Vagina (tissue), 2 donors: ENCODE data around the gene CCDC80. TPM values are rescaled to one million over a fixed set of nuclear protein-coding genes. Genes with fewer than 3 reads are reported as not detected.

Experiments
- DNase-seq, 2 donors: peaks; one replicate each; pipeline ENCODE4 v3.0.0-alpha.2; 2017; ENCODE audit errors: extremely low spot score in 2 of 2
- H3K27ac ChIP-seq: fragments of 200-600 bp; sonication (generic); one replicate; pipeline ENCODE4 v1.5.1; 2019
- H3K27me3 ChIP-seq: fragments of 200-600 bp; sonication (generic); one replicate; pipeline ENCODE4 v1.5.1; 2019
- H3K36me3 ChIP-seq, 2 donors: fragments of 200-600 bp; sonication (generic); one replicate each; pipeline ENCODE4 v1.5.1; 2017 to 2019
- H3K4me1 ChIP-seq: fragments of 200-600 bp; sonication (generic); one replicate; pipeline ENCODE4 v1.5.1; 2019
- H3K4me3 ChIP-seq, 2 donors: fragments of 200-600 bp; sonication (generic); 1 replicate in 1 of 2; 2 replicates in 1 of 2; pipeline ENCODE4 v1.5.1; 2016 to 2019
- H3K9me3 ChIP-seq: fragments of 200-600 bp; sonication (generic); one replicate; pipeline ENCODE4 v1.5.1; 2019
- POLR2A ChIP-seq, 2 donors: fragments of 450-650 bp; IDR thresholded peaks; one replicate each; pipeline ENCODE4 v1.6.1; 2017; ENCODE audit warnings: antibody characterized with exemption in 2 of 2, mild to moderate bottlenecking in 2 of 2, moderate library complexity in 2 of 2
- POLR2AphosphoS5 ChIP-seq, 2 donors: sonication (generic); formaldehyde crosslinking; IDR thresholded peaks; one replicate each; pipeline ENCODE4 v1.9.0; 2017; ENCODE audit warnings: antibody characterized with exemption in 2 of 2, mild to moderate bottlenecking in 2 of 2, low read depth in 1 of 2; ENCODE audit not compliant: insufficient read depth in 1 of 2
- intact Hi-C: fragments of 100-400 bp; cut with DNase I; formaldehyde crosslinking; loops from one replicate; pipeline ENCODE4 v1.15.1; 2023
- total RNA-seq: library from RNA; depleted of rRNA; stranded (reverse); fragments of >200 nt; gene quantifications from one replicate; pipeline ENCODE4 v1.2.3, GENCODE V29; 2016
- TF ChIP-seq, protein P1 (sequence below), 3 experiments: fragments of 450-650 bp in 2 of 3; fragments of 200-600 bp in 1 of 3; sonication (generic) in 1 of 3; IDR thresholded peaks; one replicate each; pipeline ENCODE4 v1.5.1; 2017 to 2019; ENCODE audit warnings: antibody characterized with exemption in 3 of 3, mild to moderate bottlenecking in 2 of 3, moderate library complexity in 2 of 3

The CCDC80 gene
- total RNA-seq, 1 donor from 2014 or later: 51.6 TPM

DNA sequence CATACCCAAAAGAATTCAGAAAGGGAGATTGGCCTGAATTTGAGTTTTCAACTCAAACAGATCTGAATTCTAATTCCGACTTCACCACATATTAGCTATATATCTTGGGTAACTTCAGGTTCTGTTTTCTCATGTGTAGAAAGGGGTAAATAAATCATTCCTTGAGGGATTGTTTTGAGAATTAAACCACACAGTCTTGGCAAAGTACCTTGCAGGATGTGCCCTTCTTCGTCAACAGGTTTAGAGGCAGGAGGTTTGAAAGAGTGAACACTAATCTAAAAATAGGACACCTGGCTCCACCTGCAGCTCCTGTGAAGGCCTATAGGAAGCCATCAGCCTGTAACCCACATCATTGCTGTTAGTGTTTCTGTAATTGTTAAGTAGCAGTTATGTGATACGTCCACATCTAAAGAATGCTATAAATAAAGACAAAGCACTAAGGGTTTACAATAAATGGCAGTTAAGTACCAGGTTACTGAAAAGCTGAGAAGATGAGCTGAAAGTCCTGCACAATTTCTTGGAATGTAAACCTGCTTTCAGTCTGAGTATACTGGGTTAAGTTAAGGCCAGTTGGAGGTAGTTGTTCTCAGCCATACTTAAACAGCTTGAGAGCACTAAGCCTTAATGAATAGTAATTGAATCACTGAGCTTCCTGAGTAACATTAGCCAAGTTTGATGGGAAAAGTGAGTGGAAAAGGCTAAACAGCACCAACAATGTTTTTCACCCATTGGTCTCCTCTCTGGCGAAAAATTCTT is 6.0 kb downstream of the CCDC80 start:
- Histone ChIP-seq H3K4me1 (peaks cover 56% of the 10 kb centered on the region), H3K27me3 (no peaks in the 10 kb centered on the region), H3K9me3 (no peaks in the 10 kb centered on the region), H3K27ac (peak overlapping the region; percentile 87), H3K4me3 (peak overlapping the region; percentile 36 to 48), H3K36me3 (no peaks in the 10 kb centered on the region)
- TF ChIP-seq, protein P1, sequence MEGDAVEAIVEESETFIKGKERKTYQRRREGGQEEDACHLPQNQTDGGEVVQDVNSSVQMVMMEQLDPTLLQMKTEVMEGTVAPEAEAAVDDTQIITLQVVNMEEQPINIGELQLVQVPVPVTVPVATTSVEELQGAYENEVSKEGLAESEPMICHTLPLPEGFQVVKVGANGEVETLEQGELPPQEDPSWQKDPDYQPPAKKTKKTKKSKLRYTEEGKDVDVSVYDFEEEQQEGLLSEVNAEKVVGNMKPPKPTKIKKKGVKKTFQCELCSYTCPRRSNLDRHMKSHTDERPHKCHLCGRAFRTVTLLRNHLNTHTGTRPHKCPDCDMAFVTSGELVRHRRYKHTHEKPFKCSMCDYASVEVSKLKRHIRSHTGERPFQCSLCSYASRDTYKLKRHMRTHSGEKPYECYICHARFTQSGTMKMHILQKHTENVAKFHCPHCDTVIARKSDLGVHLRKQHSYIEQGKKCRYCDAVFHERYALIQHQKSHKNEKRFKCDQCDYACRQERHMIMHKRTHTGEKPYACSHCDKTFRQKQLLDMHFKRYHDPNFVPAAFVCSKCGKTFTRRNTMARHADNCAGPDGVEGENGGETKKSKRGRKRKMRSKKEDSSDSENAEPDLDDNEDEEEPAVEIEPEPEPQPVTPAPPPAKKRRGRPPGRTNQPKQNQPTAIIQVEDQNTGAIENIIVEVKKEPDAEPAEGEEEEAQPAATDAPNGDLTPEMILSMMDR (IDR thresholded peaks at IDR 0.05): no peak
- TF ChIP-seq POLR2AphosphoS5 (IDR thresholded peaks at IDR 0.05; ENCODE audit: insufficient read depth in 1 of 2, low read depth in 1 of 2) (no peak), POLR2A (IDR thresholded peaks at IDR 0.05) (no peak)
- no peak for DNase-seq
- intact Hi-C loops: loop anchor here (10.0 kb wide), 1 partner anchor 70 kb away; the partner anchor contains the start of genes ATG3 and SLC35A5

DNA sequence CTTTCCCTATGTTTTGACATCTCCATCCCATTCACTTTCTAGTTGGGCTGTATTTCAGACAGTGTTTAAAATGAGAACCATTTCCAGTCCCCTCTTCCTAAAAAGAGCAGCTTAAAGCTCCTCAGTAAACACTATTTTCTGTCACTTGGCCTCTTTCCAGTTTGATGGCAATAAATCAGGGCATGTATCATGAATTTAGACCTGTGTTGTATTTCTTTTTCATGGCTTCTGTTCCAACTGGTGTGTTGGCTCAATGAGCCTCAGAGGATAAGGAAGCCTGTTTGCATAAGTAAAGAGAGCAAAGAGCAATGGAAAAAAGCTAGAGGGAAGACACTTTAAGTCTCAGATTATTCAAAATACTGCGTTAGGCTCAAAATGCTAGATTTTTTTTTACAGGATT is 7.2 kb downstream of the CCDC80 start:
- Histone ChIP-seq H3K27ac (peak overlapping the region; percentile 87), H3K27me3 (no peaks in the 10 kb centered on the region), H3K4me1 (peaks cover 66% of the 10 kb centered on the region), H3K36me3 (no peaks in the 10 kb centered on the region), H3K4me3 (peak overlapping the region in 1 of 2 donors; percentile 4), H3K9me3 (no peaks in the 10 kb centered on the region)
- TF ChIP-seq, protein P1 (IDR thresholded peaks at IDR 0.05): no peak
- TF ChIP-seq POLR2AphosphoS5 (IDR thresholded peaks at IDR 0.05; ENCODE audit: insufficient read depth in 1 of 2, low read depth in 1 of 2): no peak
- no peak for TF ChIP-seq POLR2A (IDR thresholded peaks at IDR 0.05)
- no peak for DNase-seq
- intact Hi-C loops: loop anchor here (10.0 kb wide), 1 partner anchor 69 kb away; the partner anchor contains the start of genes ATG3 and SLC35A5

DNA sequence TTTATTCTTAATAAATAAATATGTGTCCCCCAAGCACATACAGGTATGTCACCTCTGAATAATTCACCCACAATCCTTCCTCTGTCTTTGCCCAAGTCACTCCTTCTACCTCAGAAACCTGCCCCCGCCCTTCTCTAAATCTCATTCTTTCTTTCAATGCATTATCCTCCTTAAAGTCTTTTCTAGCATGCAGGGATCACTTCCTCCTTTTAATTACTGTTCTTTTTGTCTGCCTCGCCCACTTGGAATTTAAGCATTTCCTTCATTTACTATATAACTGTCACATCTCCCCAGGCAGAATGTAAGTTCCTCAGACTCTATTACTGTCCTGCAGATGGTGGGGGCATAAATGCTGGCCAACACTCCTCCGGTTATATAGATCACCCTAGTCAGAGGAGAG is 7.8 kb downstream of the CCDC80 start:
- Histone ChIP-seq H3K36me3 (no peaks in the 10 kb centered on the region), H3K4me1 (peaks cover 72% of the 10 kb centered on the region), H3K27ac (peak overlapping the region; percentile 87), H3K27me3 (no peaks in the 10 kb centered on the region), H3K9me3 (no peaks in the 10 kb centered on the region), H3K4me3 (peak overlapping the region in 1 of 2 donors; percentile 4)
- intact Hi-C loops: loop anchor here (10.0 kb wide), 1 partner anchor 68 kb away; the partner anchor contains the start of genes ATG3 and SLC35A5
- DNase-seq: no peak
- TF ChIP-seq, protein P1 (IDR thresholded peaks at IDR 0.05): no peak
- TF ChIP-seq POLR2A (IDR thresholded peaks at IDR 0.05) (no peak), POLR2AphosphoS5 (IDR thresholded peaks at IDR 0.05; ENCODE audit: insufficient read depth in 1 of 2, low read depth in 1 of 2) (no peak)

DNA sequence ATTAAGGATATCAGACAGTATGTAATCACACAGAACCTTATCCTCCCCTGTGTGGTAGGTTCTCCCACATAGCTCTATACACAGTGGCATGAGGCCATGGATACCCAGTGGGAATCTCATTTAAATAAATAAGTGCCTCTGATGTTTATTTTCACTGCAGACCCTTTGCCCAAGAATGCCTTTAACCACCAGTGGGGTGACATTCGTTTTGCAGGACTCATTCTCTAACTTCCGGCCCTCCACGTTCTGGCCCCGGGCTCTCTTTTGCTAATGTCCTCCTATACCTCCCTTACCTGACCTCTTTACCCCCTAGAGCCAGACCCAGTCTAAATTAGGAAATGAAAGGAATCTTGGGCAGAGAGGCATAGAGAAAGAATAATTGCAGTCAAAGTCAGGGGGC is 8.3 kb downstream of the CCDC80 start:
- no peaks in the 10 kb centered on the region for H3K36me3 ChIP-seq
- intact Hi-C loops: loop anchor here (10.0 kb wide), 1 partner anchor 68 kb away; the partner anchor contains the start of genes ATG3 and SLC35A5
- TF ChIP-seq POLR2AphosphoS5 (IDR thresholded peaks at IDR 0.05; ENCODE audit: insufficient read depth in 1 of 2, low read depth in 1 of 2): no peak
- TF ChIP-seq POLR2A (IDR thresholded peaks at IDR 0.05): no peak
- TF ChIP-seq, protein P1 (IDR thresholded peaks at IDR 0.05): no peak
- H3K4me3 ChIP-seq: no peak overlapping the region
- DNase-seq: no peak
- H3K4me1 ChIP-seq: peaks cover 78% of the 10 kb centered on the region
- no peaks in the 10 kb centered on the region for H3K9me3 ChIP-seq
- peak overlapping the region; percentile 87 for H3K27ac ChIP-seq
- H3K27me3 ChIP-seq: no peaks in the 10 kb centered on the region

DNA sequence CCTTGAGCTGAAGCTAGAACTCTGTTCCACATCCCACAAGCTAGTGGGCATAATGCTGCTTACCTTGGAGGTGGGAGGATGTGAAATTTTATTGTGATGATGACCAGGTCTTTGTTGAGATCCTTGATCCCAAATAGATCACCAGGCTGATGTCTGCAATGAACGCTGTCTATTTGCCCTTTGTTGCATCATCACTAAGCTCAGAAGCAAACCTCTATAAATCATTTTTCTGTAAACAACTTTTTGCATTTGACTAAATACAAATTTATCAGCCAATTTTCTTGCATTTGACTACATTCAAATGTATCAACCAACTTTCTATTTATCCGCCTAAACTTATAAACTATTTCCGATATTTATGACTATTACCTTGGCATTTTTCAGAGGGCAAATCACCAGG is 9.7 kb downstream of the CCDC80 start:
- TF ChIP-seq, protein P1 (IDR thresholded peaks at IDR 0.05): no peak
- TF ChIP-seq POLR2A (IDR thresholded peaks at IDR 0.05) (no peak), POLR2AphosphoS5 (IDR thresholded peaks at IDR 0.05; ENCODE audit: insufficient read depth in 1 of 2, low read depth in 1 of 2) (no peak)
- no peaks in the 10 kb centered on the region for H3K36me3 ChIP-seq
- H3K4me3 ChIP-seq: no peak overlapping the region
- intact Hi-C loops: loop anchor here (10.0 kb wide), 1 partner anchor 66 kb away; the partner anchor contains the start of genes ATG3 and SLC35A5
- no peaks in the 10 kb centered on the region for H3K9me3 ChIP-seq
- DNase-seq: no peak
- peaks cover 88% of the 10 kb centered on the region for H3K4me1 ChIP-seq
- peak overlapping the region; percentile 66 for H3K27ac ChIP-seq
- no peaks in the 10 kb centered on the region for H3K27me3 ChIP-seq
